Measurements from ENCODE around the gene INPP5J. TPM values are rescaled to one million over a fixed set of nuclear protein-coding genes. Genes with fewer than 3 reads are reported as not detected.

The INPP5J gene
- total and polyA plus RNA-seq, 2 of the 13 experiments (the other 11 are each of a cell fraction or from before 2014, with no cell fraction given) = 0.24 to 1.1 TPM

- no peak overlapping the region for H3K9ac ChIP-seq (ENCODE audit: insufficient read depth, low read depth, low read length)
- intact Hi-C loops (cut with micrococcal nuclease; ENCODE audit: unreplicated experiment) (no loop called here), in situ Hi-C loops (cut with HindIII; ENCODE audit: extremely low pct_ligation_motif_present, low pct_unique_long_range_greater_than_20kb) (no loop called here)
- FAIRE-seq (no peak), ATAC-seq (no peak), DNase-seq (ENCODE audit: low spot score) (no peak)
- no peak overlapping the region for H3K27ac ChIP-seq (ENCODE audit: extremely low read length, insufficient read depth, low read length)
- POLR2A ChIA-PET = no interaction called here
- H3K4me1 ChIP-seq (ENCODE audit: insufficient read depth, low read length) = peaks cover 18% of the 10 kb centered on the region
- H3K36me3 ChIP-seq (replicated peaks in 1 of 2; ENCODE audit: control insufficient read depth in 1 of 2, insufficient read depth in 2 of 2, low read length in 2 of 2) = no peaks in the 10 kb centered on the region
- H4K20me1 ChIP-seq (ENCODE audit: insufficient read depth, low read length) = no peaks in the 10 kb centered on the region
- H2AFZ ChIP-seq (ENCODE audit: low read length) = no peak overlapping the region
- no peaks in the 10 kb centered on the region for H3K9me3 ChIP-seq (ENCODE audit: low read length)
- H3K79me2 ChIP-seq (ENCODE audit: insufficient read depth, low read length) = no peaks in the 10 kb centered on the region
- no peak overlapping the region for H3K4me3 ChIP-seq (replicated peaks in 1 of 3; ENCODE audit: insufficient read depth in 1 of 3, low read depth in 2 of 3, low read length in 3 of 3)
- no peak overlapping the region for H3K4me2 ChIP-seq (ENCODE audit: low read depth, low read length)
- CTCF ChIA-PET (ENCODE audit: low intra/inter-chr PET ratio, low total read pairs) = no interaction called here
- peaks cover 5 to 42% of the 10 kb centered on the region in 2 experiments for H3K27me3 ChIP-seq (ENCODE audit: control insufficient read depth in 1 of 2, insufficient read depth in 2 of 2, low read length in 2 of 2)
- BruUV-seq (replicated peaks) = no TSS peak
- WGBS (ENCODE audit: low lambda C conversion rate) = 24% methylated on average over 5 of the region's 10 CpGs
- TF ChIP-seq MIER3 (CRISPR knock-in tag; IDR thresholded peaks at IDR 0.05; ENCODE audit: borderline replicate concordance) (no peak), MTERF4 (CRISPR knock-in tag; IDR thresholded peaks at IDR 0.05) (no peak), KDM3A (CRISPR knock-in tag; IDR thresholded peaks at IDR 0.05; ENCODE audit: low read depth) (no peak), ATF7-NPFF (CRISPR knock-in tag; IDR thresholded peaks at IDR 0.05; ENCODE audit: low read depth) (no peak), CCDC6 (CRISPR knock-in tag; IDR thresholded peaks at IDR 0.05) (no peak), HDAC1 (CRISPR knock-in tag; IDR thresholded peaks at IDR 0.05) (no peak), ZNF841 (CRISPR knock-in tag; IDR thresholded peaks at IDR 0.05; ENCODE audit: borderline replicate concordance) (no peak), HINFP (CRISPR knock-in tag; IDR thresholded peaks at IDR 0.05; ENCODE audit: low read depth) (no peak), AKNA (CRISPR knock-in tag; IDR thresholded peaks at IDR 0.05; ENCODE audit: borderline replicate concordance) (no peak), PBX2 (CRISPR knock-in tag; IDR thresholded peaks at IDR 0.05) (no peak), ZMYM2 (CRISPR knock-in tag; IDR thresholded peaks at IDR 0.05) (no peak), HNRNPK (IDR thresholded peaks at IDR 0.05; ENCODE audit: low read depth, low read length, poor library complexity, severe bottlenecking) (no peak), ZNF253 (CRISPR knock-in tag; IDR thresholded peaks at IDR 0.05; ENCODE audit: borderline replicate concordance) (no peak), ZBTB33 (CRISPR knock-in tag; IDR thresholded peaks at IDR 0.05) (no peak)
These were observed 15.4 kb downstream of the INPP5J start for GRCh38 chr22:31138126-31138525.
